Esophagus squamous epithelium (tissue), 4 donors: Measurements from ENCODE around the gene FOXC1.

ENCODE experiments used
- CTCF ChIP-seq, 6 experiments: fragments of 450-650 bp in 4 of 6; fragments of 200-600 bp in 2 of 6; sonication (generic) in 2 of 6; IDR thresholded peaks; one replicate each; pipeline ENCODE4 v1.5.1; 2016 to 2019; ENCODE audit warnings: antibody characterized with exemption in 6 of 6, mild to moderate bottlenecking in 4 of 6, moderate library complexity in 4 of 6
- POLR2A ChIP-seq, 4 donors: fragments of 450-650 bp; IDR thresholded peaks; one replicate each; pipeline ENCODE4 v1.6.1; 2017; ENCODE audit warnings: antibody characterized with exemption in 4 of 4, mild to moderate bottlenecking in 4 of 4, moderate library complexity in 3 of 4

- TF ChIP-seq CTCF (IDR thresholded peaks at IDR 0.05) (no peak), POLR2A (IDR thresholded peaks at IDR 0.05) (no peak)
These were observed 49.2 kb upstream of the FOXC1 start for GRCh38 chr6:1560281-1561058.
